Panc1 (cell line): ENCODE results near the gene RFX1. TPM values are rescaled to one million over a fixed set of nuclear protein-coding genes. Genes with fewer than 3 reads are reported as not detected.
"Not testable (repeated sequence)": the region's sequence is repeated elsewhere in the genome, so short reads cannot be mapped to it uniquely, and the experiment has no call there.

Experiments used
- ATAC-seq: fragments of 200-7000 bp; cut with Tn5 transposase; 2 replicates; pipeline ENCODE4 v1.9.1; 2020; ENCODE audit warnings: mild to moderate bottlenecking, moderate library complexity
- BruUV-seq: library from RNA; stranded (reverse); fragments of 400-500 nt; replicated peaks from 2 replicates; lab custom pipeline; 2021; lab: Mats Ljungman, UMichigan
- CTCF ChIA-PET: fragments of 300-600 bp; sonication (Branson Sonifier 250); formaldehyde crosslinking; loops from one replicate; lab custom pipeline; 2022; ENCODE audit warnings: antibody characterized with exemption; lab: Charles Lee
- POLR2A ChIA-PET: fragments of 300-600 bp; sonication (Branson Sonifier 250); formaldehyde crosslinking; loops from one replicate; lab custom pipeline; 2022; ENCODE audit warnings: antibody characterized with exemption; lab: Charles Lee
- DNase-seq: peaks from one replicate; pipeline ENCODE4 v3.0.0-alpha.2; 2010; ENCODE audit warnings: low read depth, low spot score
- H3K27ac ChIP-seq: 2 replicates; pipeline ENCODE4 v1.5.1; 2011; ENCODE audit warnings: mild to moderate bottlenecking, low read length, inconsistent platforms
- H3K27me3 ChIP-seq: fragments of 200-500 bp; sonication (Bioruptor generic); 2 replicates; pipeline ENCODE4 v1.6.0; 2014; ENCODE audit warnings: low read length, inconsistent platforms; ENCODE audit not compliant: control insufficient read depth, insufficient read depth
- H3K36me3 ChIP-seq: fragments of 200-500 bp; sonication (Bioruptor generic); 2 replicates; pipeline ENCODE4 v1.5.1; 2014; ENCODE audit warnings: inconsistent platforms, mild to moderate bottlenecking, low read length, moderate library complexity; ENCODE audit not compliant: control insufficient read depth, insufficient read depth
- H3K4me1 ChIP-seq: 2 replicates; pipeline ENCODE4 v1.5.1; 2011; ENCODE audit warnings: inconsistent platforms, mild to moderate bottlenecking, low read length, moderate library complexity; ENCODE audit not compliant: control insufficient read depth, insufficient read depth
- H3K4me3 ChIP-seq, 2 experiments: 2 replicates each; pipeline ENCODE4 v1.5.1; 2011 to 2012; ENCODE audit warnings: low read depth in 2 of 2, low read length in 2 of 2, mild to moderate bottlenecking in 2 of 2, inconsistent platforms in 1 of 2, moderate library complexity in 1 of 2
- H3K9me3 ChIP-seq: fragments of 200-500 bp; sonication (Bioruptor generic); 2 replicates; pipeline ENCODE4 v1.5.1; 2014; ENCODE audit warnings: low read depth, mild to moderate bottlenecking, inconsistent platforms, low read length, moderate library complexity; ENCODE audit not compliant: control insufficient read depth, insufficient read depth
- POLR2AphosphoS5 ChIP-seq: IDR thresholded peaks from 2 replicates; pipeline ENCODE4 v1.6.1; 2012; ENCODE audit warnings: mild to moderate bottlenecking, low read depth, low read length, moderate library complexity
- SIN3A ChIP-seq: IDR thresholded peaks from 2 replicates; pipeline ENCODE4 v1.6.1; 2012; ENCODE audit warnings: low read depth, mild to moderate bottlenecking, low read length, moderate library complexity, borderline replicate concordance; ENCODE audit not compliant: insufficient read depth
- TCF7L2 ChIP-seq: IDR thresholded peaks from 2 replicates; pipeline ENCODE4 v1.6.1; 2011; ENCODE audit warnings: mild to moderate bottlenecking, low read depth, low read length, inconsistent platforms
- in situ Hi-C: cut with HindIII; loops from 2 replicates; pipeline ENCODE4 v1.10.0; 2016; ENCODE audit warnings: low sequenced_read_pairs, low pct_unique_long_range_greater_than_20kb
- intact Hi-C: fragments of 100-400 bp; cut with micrococcal nuclease; formaldehyde crosslinking; loops from one replicate; pipeline ENCODE4 v1.10.0; 2022; ENCODE audit not compliant: unreplicated experiment
- total RNA-seq: library from RNA; stranded (reverse); gene quantifications from one replicate; pipeline ENCODE4 v1.2.1, GENCODE V29; 2021; ENCODE audit not compliant: unreplicated experiment
- TF ChIP-seq, protein P1 (sequence below): fragments of 450-650 bp; IDR thresholded peaks from 2 replicates; pipeline ENCODE4 v1.5.1; 2017; ENCODE audit warnings: mild to moderate bottlenecking
- TF ChIP-seq, protein P2 (sequence below), 2 experiments: IDR thresholded peaks; 2 replicates each; pipeline ENCODE4 v1.6.1; 2011 to 2012; ENCODE audit warnings: low read depth in 2 of 2, control low read depth in 1 of 2, low read length in 1 of 2, mild to moderate bottlenecking in 1 of 2, moderate library complexity in 1 of 2; ENCODE audit not compliant: insufficient read depth in 1 of 2

The RFX1 gene
- total RNA-seq, 1 experiment from 2014 or later, result 15.2 TPM

DNA sequence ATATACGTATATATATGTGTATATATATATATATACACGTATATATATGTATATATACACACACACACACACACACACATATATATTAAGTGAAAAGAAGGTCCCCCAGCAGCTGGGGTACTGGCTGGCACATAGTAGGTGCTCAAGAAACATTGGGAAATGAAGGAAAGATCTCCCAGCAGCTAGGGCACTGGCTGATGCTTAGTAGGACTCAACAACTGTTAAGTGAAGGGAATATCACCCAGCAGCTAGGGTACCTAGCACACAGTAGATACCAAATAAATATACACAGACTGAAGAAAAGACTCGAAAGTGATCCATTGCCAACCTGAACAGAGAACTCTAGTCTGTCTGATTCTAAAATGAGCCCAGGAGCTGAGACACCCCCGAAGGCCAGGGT, 80.1 kb downstream of the RFX1 start:
- no peak for TF ChIP-seq POLR2AphosphoS5
- TF ChIP-seq TCF7L2, result no peak
- TF ChIP-seq, protein P1, sequence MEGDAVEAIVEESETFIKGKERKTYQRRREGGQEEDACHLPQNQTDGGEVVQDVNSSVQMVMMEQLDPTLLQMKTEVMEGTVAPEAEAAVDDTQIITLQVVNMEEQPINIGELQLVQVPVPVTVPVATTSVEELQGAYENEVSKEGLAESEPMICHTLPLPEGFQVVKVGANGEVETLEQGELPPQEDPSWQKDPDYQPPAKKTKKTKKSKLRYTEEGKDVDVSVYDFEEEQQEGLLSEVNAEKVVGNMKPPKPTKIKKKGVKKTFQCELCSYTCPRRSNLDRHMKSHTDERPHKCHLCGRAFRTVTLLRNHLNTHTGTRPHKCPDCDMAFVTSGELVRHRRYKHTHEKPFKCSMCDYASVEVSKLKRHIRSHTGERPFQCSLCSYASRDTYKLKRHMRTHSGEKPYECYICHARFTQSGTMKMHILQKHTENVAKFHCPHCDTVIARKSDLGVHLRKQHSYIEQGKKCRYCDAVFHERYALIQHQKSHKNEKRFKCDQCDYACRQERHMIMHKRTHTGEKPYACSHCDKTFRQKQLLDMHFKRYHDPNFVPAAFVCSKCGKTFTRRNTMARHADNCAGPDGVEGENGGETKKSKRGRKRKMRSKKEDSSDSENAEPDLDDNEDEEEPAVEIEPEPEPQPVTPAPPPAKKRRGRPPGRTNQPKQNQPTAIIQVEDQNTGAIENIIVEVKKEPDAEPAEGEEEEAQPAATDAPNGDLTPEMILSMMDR, result no peak
- no peak for TF ChIP-seq SIN3A
- TF ChIP-seq, protein P2, sequence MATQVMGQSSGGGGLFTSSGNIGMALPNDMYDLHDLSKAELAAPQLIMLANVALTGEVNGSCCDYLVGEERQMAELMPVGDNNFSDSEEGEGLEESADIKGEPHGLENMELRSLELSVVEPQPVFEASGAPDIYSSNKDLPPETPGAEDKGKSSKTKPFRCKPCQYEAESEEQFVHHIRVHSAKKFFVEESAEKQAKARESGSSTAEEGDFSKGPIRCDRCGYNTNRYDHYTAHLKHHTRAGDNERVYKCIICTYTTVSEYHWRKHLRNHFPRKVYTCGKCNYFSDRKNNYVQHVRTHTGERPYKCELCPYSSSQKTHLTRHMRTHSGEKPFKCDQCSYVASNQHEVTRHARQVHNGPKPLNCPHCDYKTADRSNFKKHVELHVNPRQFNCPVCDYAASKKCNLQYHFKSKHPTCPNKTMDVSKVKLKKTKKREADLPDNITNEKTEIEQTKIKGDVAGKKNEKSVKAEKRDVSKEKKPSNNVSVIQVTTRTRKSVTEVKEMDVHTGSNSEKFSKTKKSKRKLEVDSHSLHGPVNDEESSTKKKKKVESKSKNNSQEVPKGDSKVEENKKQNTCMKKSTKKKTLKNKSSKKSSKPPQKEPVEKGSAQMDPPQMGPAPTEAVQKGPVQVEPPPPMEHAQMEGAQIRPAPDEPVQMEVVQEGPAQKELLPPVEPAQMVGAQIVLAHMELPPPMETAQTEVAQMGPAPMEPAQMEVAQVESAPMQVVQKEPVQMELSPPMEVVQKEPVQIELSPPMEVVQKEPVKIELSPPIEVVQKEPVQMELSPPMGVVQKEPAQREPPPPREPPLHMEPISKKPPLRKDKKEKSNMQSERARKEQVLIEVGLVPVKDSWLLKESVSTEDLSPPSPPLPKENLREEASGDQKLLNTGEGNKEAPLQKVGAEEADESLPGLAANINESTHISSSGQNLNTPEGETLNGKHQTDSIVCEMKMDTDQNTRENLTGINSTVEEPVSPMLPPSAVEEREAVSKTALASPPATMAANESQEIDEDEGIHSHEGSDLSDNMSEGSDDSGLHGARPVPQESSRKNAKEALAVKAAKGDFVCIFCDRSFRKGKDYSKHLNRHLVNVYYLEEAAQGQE (IDR thresholded peaks at IDR 0.05; ENCODE audit: insufficient read depth in 1 of 2, low read depth in 2 of 2, low read length in 1 of 2), result no peak
- intact Hi-C loops, result no loop called here
- H3K27me3 ChIP-seq, result no peaks in the 10 kb centered on the region

DNA sequence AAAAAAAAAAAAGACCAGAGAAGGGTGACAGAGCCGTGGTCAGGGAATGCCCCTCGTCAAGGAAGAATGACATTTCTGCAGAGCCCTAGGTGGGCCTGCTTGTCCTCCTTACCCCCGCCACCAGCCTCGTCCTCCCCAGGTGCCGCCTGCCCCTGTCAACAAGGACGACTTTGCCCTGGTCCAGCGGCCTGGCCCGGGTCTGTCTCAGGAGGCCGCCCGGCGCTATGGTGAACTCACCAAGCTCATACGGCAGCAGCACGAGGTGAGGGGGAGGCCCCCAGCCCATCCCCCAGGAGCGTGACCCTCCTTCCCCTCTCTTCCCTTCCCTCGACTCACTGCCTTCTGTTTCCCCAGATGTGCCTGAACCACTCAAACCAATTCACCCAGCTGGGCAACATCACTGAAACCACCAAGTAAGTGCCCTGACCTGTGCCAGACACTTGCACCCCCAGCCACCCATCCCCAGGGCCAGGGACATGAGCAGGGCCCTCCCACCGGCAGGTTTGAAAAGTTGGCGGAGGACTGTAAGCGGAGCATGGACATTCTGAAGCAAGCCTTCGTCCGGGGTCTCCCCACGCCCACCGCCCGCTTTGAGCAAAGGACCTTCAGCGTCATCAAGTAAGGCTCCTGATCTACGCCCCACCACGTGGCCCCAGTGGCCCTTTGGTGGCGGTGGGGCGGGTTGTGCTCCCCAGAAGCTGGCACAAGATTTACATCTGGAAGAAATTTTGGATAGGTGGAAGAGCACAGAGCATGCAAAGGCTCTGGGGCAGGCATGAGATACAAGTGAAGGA, 82.7 kb downstream of the RFX1 start:
- H3K27me3 ChIP-seq, result no peaks in the 10 kb centered on the region
- ATAC-seq (no peak), DNase-seq (no peak)
- H3K4me1 ChIP-seq, result no peaks in the 10 kb centered on the region
- BruUV-seq, result no TSS peak
- H3K4me3 ChIP-seq, result no peak overlapping the region
- ChIA-PET POLR2A (interaction anchor here (0.6 kb wide), 1 partner anchor 944 kb away, joined by 4 read pairs; no protein-coding TSS in a partner anchor), CTCF (no interaction called here)
- TF ChIP-seq, protein P1, result no peak
- TF ChIP-seq TCF7L2 (no peak), SIN3A (no peak)
- TF ChIP-seq, protein P2 (IDR thresholded peaks at IDR 0.05; ENCODE audit: insufficient read depth in 1 of 2, low read depth in 2 of 2, low read length in 1 of 2), result no peak
- H3K27ac ChIP-seq, result no peak overlapping the region
- in situ Hi-C loops, result no loop called here
- intact Hi-C loops, result no loop called here
- H3K9me3 ChIP-seq, result no peaks in the 10 kb centered on the region
- H3K36me3 ChIP-seq, result no peaks in the 10 kb centered on the region

More for the DNA sequence above, 80.1 kb downstream of the RFX1 start:
- no peaks in the 10 kb centered on the region for H3K36me3 ChIP-seq
- H3K4me3 ChIP-seq, result no peak overlapping the region
- H3K9me3 ChIP-seq, result no peaks in the 10 kb centered on the region
- ChIA-PET POLR2A (no interaction called here), CTCF (no interaction called here)
- H3K4me1 ChIP-seq, result no peaks in the 10 kb centered on the region
- ATAC-seq (no peak), DNase-seq (no peak)
- no peak overlapping the region for H3K27ac ChIP-seq
- in situ Hi-C loops, result no loop called here
- BruUV-seq, result no TSS peak

DNA sequence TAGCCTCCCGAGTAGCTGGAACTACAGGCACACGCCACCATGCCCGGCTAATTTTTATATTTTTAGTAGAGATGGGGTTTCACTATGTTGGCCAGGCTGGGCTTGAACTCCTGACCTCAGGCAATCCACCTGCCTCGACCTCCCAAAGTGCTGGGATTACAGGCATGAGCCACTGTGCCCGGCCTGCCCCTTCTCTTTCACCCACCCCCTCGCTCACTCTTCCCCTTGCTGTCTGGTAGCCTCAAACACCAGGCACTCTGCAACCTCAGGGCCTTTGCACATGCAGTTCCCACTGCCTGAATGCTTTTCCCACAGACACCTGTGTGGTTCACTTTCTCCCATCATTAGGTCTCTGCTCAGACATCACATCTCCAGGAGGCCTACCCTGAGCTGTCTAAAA, 84.0 kb downstream of the RFX1 start:
- H3K4me3 ChIP-seq, H3K27ac ChIP-seq, H3K27me3 ChIP-seq, H3K9me3 ChIP-seq, H3K4me1 ChIP-seq, intact Hi-C loops, in situ Hi-C loops, H3K36me3 ChIP-seq, POLR2A ChIA-PET, DNase-seq, ATAC-seq, BruUV-seq: not testable (repeated sequence)
- CTCF ChIA-PET, result interaction anchor here (0.6 kb wide), 1 partner anchor 255 kb away, joined by 11 read pairs; no protein-coding TSS in a partner anchor
